Fibroblast of skin of abdomen (primary cell): Measurements from ENCODE around the gene ZNF626. TPM values are rescaled to one million over a fixed set of nuclear protein-coding genes. Genes with fewer than 3 reads are reported as not detected.
"Not testable (repeated sequence)": the region's sequence is repeated elsewhere in the genome, so short reads cannot be mapped to it uniquely, and the experiment has no call there.

Experiments
- DNase-seq: peaks from one replicate; pipeline ENCODE4 v3.0.0-alpha.2; 2013
- polyA plus RNA-seq, 2 experiments: library from polyadenylated mRNA; unstranded; fragments of 120-200 nt; gene quantifications; one replicate each; pipeline ENCODE4 v1.2.1, GENCODE V29; 2013; ENCODE audit not compliant: insufficient read length in 2 of 2

ZNF626 gene
- polyA plus RNA-seq (2013, experiment 1 of 2; ENCODE audit: insufficient read length) = 5.3 TPM
- 4.9 TPM for polyA plus RNA-seq (2013, experiment 2 of 2; ENCODE audit: insufficient read length)

DNA sequence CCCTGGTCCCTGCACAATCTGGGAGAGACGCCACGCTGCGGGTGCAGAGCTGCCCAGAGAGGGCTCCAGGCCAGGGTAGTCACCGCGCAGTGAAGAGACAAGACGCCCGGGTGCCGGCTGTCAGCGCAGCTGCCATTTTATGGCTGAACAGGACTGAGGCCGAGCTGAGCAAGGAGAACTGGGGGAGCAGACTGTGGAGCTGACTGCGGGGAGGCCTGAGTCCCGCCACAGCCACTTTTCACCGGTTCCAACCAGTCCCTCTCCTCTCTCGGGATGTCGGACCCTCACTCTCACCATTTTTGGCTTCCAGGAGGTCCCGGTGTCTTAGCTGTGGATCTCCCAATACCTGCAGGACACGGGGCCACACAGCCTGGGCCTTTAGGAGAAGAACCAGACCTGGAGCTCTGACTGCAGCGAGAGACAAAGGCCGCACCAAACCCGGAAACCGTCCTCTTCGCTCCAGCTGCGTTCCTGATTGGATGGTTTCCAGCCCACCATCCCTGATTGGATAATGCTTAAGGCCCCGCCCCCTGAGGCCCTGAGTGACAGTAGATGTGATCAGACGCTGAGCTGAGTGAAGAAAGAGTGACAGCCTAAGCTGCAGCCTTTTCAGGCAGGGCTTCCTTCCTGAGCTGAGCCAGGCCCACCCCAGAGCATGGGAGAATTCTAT lies at the start of gene ZNF626:
ZNF626 (minus strand) TSS at position 422 of the 670 bp plus-strand sequence; CDS start at position 297, 125 bp downstream.
- DNase-seq = peak; percentile 97

DNA sequence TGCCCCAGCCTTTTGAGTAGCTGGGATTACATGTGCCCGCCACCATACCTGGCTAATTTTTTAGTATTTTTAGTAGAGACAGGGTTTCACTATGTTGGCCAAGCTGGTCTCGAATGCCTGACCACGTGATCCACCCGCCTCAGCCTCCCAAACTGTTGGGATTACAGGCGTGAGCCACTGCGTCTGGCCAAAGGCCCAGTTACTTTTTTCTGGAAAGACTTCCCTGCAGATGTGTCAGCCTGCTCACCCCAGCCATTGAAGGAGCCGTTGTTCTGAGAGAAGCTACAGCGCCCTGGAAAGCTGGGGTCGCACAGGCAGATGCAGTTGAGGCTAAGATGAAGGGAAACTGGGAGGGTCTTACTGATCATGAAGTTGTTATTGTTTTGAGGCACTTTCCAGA lies 7.9 kb upstream of the ZNF626 start:
- DNase-seq = no peak

DNA sequence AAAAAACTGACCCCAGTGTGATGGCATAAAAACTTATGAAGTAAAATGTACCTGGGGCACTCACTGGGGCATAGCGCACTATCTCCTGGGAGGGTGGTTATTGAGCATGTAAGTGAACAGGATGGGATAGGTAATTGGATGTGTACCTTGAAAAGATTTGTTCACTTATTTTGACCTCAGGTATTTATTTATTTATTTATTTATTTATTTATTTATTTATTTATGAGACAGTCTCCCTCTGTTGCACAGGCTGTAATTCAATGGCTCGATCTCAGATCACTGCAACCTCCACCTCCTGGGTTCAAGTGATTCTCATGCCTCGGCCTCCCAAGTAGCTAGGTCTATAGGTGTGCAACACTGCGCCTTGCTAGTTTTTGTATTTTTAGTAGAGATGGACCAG lies 5.9 kb upstream of the ZNF626 start:
- DNase-seq = no peak

DNA sequence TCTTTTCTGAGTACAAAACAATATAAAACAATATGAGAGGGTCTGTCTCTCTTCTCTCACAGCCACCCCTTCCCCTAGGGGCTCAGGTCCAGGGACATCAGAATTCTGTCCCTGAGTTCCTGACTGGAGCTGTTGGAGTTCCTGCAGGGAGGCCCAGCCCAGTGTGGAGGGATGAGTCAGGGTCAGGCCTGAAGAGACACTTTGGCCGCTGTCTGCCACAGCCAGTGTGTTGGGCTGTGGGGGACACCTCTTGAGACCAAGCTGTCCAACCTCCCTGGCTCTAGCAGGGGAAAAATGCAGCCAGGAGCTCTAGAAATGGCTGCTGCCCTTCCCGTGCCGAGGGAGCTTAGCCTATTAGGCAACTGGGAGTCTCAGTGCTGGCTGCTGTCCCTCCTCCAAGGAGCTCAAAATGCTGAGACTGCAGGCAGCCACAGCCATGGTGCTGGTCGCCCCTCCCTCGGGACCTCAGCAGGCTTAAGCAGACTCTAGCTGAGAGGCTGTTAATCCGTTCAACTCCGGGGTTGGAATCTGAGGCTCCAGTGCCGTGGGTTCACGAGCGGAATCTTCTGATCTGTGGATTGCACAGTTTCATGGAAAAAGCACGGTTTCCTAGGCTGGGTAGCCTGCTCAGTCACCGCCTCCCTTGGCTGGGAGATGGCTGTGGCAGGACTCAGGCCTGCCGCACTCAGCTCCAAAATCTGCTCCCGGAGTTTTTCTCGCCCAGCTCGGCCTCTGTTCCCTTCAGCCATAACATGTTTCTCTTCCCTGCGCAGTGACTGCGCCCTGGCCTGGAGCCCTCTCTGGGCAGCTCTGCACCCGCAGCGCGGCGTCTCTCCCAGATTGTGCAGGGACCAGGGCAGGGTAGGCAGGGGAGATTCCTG lies 3.8 kb upstream of the ZNF626 start:
- DNase-seq = no peak

DNA sequence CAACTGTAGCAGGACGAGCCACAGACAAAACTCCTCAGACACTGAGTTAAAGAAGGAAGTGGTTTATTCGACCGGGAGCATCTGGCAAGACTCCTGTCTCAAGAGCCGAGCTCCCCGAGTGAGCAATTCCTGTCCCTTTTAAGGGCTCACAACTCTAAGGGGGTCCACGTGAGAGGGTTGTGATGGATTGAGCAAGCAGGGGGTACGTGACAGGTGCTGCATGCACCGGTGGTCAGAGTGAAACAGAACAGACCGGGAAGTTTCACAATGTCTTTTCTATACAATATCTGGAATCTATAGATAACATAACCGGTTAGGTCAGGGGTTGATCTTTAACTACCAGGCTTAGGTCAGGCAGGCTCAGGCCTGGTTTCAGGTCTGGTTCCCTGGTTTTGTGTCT lies 3.1 kb upstream of the ZNF626 start:
- DNase-seq = not testable (repeated sequence)

DNA sequence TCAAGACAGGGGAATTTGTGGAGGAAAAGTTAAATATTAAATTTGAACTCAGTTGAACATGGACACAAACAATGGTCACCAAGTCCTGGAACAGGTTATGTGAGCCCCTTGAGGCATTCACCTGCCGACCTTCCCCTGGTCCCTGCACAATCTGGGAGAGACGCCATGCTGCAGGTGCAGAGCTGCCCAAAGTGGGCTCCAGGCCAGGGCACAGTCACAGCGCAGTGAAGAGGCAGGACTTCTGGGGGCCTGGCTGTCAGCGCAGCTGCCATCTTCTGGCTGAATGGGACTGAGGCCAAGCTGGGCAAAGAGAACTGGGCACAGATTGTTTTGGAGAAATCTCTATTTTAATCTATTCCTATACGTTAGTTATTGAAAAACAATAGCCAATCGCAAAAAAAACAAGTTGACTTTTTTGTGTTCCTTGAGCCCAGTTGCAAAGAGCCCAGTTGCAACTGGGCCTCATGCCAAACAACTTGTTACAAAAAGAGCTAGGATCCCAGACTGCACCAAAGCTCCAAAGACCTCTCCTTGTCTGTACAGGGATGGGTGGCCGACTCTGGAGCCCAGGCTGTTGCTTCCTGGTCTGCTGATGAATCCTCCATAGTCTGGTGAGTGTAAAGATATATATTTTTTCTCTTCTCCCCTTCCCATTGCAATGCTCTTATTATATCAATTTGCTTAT lies 1.2 kb upstream of the ZNF626 start:
- DNase-seq = no peak

DNA sequence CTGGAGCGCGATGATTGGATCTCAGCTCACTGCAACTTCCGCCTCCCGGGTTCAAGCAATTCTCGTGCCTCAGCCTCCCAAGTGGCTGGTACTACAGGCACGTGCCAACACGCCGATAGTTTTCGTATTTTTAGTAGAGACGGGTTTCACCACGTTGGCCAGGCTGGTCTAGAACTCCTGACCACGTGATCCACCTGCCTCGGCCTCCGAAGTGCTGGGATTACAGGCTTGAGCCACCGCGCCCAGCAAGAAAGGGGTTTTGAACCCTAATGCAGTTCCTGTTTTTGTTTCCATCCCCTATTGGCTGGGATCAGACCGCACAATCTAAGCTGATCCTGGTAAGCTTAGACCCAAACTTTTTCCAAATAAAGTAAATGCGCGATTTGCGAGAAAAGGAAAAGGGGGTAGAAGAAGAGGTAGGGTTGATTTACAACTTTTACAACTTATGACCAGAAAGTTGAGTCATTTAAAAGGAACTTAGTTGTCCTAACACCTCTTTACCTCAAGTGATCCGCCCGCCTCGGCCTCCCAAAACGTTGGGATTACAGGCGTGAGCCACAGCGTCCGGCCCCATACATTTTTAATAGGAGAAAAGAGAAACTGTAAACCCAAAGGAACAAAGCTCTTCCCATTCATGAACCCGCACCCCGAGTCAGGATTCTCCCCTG lies 764 bp downstream of the ZNF626 start:
- peak; percentile 21 for DNase-seq

DNA sequence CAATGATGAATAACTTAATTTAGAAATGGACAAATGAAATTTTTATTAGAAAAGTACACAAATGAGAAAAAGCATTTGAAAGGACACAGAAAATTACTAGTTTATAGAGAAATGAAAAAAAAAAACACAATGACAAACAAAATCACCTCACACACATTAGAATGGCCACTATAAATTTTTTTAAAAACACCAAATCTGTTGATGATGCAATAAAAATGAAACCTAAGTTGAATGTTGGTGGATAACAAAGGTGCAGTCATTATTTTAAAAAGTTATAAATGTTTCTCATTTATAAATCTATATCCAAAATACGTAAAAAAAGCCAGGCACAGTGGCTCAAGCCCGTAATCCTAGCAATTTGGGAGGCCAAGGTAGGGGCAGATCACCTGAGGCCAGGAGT lies 20.8 kb downstream of the ZNF626 start:
- no peak for DNase-seq

DNA sequence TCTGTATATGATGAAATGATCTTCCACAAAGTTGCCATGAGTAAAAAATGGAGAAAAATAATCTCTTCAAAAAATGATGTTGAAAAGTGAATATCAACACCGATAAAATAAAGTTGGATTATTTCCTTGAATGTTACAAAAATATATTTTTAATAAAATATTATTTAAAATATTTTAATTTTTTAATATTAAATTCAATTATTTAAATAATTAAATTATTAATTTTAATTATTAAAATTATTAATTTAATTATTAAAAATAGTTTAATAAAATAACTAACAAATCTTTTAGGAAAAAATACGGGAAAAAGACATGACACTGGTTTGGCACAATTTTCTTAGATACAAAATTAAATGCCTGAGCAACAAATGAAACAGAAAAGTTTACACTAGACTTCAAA lies 21.3 kb downstream of the ZNF626 start:
- DNase-seq = no peak

DNA sequence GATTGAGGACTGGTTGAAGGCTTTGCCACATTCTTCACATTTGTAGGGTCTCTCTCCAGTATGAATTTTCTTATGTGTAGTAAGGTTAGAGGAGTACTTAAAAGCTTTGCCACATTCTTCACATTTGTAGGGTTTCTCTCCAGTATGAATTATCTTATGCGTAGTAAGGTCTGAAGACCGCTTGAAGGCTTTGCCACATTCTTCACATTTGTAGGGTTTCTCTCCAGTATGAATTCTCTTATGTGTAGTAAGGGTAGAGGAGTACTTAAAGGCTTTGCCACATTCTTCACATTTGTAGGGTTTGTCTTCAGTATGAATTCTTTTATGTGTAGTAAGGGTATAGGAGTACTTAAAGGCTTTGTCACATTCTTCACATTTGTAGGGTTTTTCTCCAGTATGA lies 36.8 kb downstream of the ZNF626 start:
- DNase-seq = not testable (repeated sequence)

DNA sequence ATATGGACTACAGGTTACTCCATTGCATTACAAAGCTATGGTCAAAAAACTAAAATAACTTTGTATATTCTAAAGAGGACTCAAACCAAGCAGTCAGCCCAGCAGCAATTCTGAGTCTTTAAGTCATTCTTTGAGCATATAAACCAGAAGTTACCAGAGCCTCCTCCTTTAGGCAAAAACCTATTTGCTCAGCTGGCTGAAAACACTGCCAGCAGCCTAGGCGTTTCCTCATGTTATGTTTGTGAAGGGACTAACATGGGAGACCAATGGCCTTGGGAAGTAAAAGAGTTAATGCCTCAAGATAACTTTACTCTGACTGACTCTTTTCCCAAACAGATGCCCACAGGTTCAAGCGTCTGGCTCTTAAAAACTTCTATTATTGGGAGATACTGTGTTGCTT lies 45.3 kb downstream of the ZNF626 start:
- no peak for DNase-seq

DNA sequence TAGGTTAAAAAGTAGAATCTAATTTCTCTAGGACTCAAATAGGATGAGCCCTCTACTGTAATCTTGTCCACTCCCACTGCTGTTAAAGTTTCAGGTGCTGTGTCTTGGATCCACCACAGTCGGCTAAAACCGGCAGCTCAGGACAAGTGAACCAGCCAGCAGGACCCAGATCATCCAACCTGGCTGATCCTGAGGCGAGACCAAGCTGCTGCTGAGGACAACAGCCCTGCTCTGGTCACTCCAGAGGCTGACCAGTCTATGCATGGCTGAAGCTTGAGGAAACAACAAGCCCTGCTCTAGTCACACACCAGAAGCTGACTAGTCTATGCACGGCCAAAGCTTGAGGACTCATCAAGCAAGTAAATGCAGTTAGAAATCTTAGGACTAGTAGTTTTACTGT lies 46.4 kb downstream of the ZNF626 start:
- DNase-seq = not testable (repeated sequence)

DNA sequence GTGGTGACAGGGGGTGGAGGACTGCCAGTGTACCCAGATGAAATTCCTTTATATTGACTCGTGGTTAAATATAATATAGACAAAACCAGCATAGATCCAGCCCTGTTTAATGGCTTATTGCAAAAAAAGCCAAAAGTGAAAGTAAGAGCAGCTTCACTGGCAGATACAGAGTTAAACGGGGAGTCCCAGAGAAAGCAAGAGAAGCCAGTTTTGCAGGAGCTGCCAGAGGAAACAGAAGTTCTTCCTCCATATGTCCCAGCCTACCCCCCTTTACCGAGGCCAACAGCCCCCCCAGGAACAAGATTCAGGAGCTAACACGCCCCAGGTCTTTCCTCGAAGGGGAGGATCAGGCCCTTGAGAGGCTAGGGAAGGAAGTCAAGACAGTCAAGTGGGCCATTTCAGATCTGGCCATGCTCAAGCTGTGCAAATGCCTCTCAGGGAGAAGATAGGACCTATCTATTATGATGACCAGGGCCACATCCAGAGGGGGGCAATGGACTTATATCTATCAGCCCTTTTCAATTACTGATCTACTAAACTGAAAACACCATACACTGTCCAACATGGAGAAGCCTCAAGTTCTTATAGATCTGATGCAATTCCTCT lies 48.6 kb downstream of the ZNF626 start:
- no peak for DNase-seq

DNA sequence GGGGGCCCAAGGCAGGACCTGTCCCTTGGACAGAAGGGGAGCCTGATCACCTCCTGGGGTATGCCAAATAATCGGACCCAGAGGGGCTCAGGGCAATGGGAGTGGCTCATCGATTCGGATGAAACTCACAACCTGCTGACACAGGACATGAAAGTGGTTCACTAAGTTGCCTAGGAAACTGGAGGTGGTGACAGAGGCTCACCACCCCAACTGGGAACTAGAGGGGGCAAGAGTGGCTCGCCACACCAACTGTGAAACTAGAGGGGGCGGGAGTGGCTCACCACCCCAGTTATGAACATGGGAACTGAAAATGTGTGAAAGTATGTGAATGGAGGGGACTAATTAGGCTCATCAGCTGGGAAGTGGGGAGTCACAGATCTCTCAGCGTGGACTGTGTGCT lies 49.5 kb downstream of the ZNF626 start:
- DNase-seq = no peak

DNA sequence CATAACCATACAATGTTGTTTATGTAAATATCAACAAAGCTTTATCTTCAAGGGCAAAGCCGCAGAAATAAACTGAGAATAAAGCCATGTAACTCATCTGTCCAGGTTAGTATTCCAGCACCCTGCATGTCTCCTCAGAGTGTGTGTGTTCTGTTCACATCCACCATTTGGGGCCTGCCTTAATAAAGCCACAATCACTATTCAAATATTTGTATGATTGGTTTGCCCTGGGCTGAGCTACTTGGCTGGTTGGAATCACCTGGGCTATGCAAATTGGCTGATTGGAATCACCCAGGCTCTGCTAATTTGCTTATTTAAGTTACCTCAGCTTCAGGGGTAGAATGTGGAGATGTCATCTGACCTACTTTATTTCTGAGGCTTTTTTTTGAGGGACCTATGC lies 53.4 kb downstream of the ZNF626 start:
- DNase-seq = no peak
